ENCODE results near the gene CENPU. TPM values are rescaled to one million over a fixed set of nuclear protein-coding genes. Genes with fewer than 3 reads are reported as not detected.

The CENPU gene
- total and polyA plus RNA-seq, 10 of the 15 experiments (the other 5 are each of a cell fraction or from before 2014, with no cell fraction given) = 26.6 to 90.8 (median 53.8) TPM

- H3K36me3 ChIP-seq (ENCODE audit: control insufficient read depth in 2 of 2, insufficient read depth in 2 of 2, low read length in 1 of 2) = peaks cover 3 to 9% of the 10 kb centered on the region in 2 experiments; a peak in 3 of 4 replicates
- H3K27me3 ChIP-seq (replicated peaks in 1 of 2; ENCODE audit: control insufficient read depth in 2 of 2, insufficient read depth in 2 of 2, low read length in 1 of 2) = no peaks in the 10 kb centered on the region
- DNase-seq (ENCODE audit: low read depth, low spot score) (no peak), ATAC-seq (no peak), FAIRE-seq (no peak)
- SMC1A ChIA-PET (ENCODE audit: uncharacterized antibody, unreplicated experiment) = no interaction called here
- H4K20me1 ChIP-seq (ENCODE audit: control insufficient read depth, insufficient read depth) = no peaks in the 10 kb centered on the region
- H3K4me2 ChIP-seq (ENCODE audit: control insufficient read depth, insufficient read depth) = no peak overlapping the region
- no peak overlapping the region for H3K27ac ChIP-seq (ENCODE audit: control insufficient read depth, insufficient read depth)
- H3K9ac ChIP-seq (ENCODE audit: control insufficient read depth, insufficient read depth, low read length) = no peak overlapping the region
- RAD21 ChIA-PET (ENCODE audit: unreplicated experiment) = no interaction called here
- H2AFZ ChIP-seq (ENCODE audit: control insufficient read depth, low read depth, low read length) = no peak overlapping the region
- H3K79me2 ChIP-seq (ENCODE audit: control insufficient read depth, insufficient read depth, low read length) = no peaks in the 10 kb centered on the region
- POLR2A ChIA-PET = no interaction called here
- H3K9me3 ChIP-seq (replicated peaks; ENCODE audit: control insufficient read depth, insufficient read depth, low read length) = no peaks in the 10 kb centered on the region
- TF ChIP-seq RELB (IDR thresholded peaks at IDR 0.05; ENCODE audit: low read depth) (no peak), FOXK2 (IDR thresholded peaks at IDR 0.05) (no peak), RCOR1 (conservative IDR thresholded peaks at IDR 0.05; ENCODE audit: low read depth, low read length) (no peak), RFX5 (IDR thresholded peaks at IDR 0.05; ENCODE audit: low read depth, low read length) (no peak), RELA (IDR thresholded peaks at IDR 0.05; ENCODE audit: borderline replicate concordance, partially characterized antibody) (no peak), MAX (IDR thresholded peaks at IDR 0.05; ENCODE audit: low read depth, low read length) (no peak), RB1 (IDR thresholded peaks at IDR 0.05; ENCODE audit: borderline replicate concordance) (no peak), IKZF2 (IDR thresholded peaks at IDR 0.05) (no peak), ZNF274 (IDR thresholded peaks at IDR 0.05; ENCODE audit: insufficient read depth, insufficient read length) (no peak), SMAD1 (IDR thresholded peaks at IDR 0.05; ENCODE audit: low read depth, partially characterized antibody) (no peak), ZNF207 (IDR thresholded peaks at IDR 0.05; ENCODE audit: borderline replicate concordance) (no peak), ZNF217 (IDR thresholded peaks at IDR 0.05) (no peak), NFYB (IDR thresholded peaks at IDR 0.05; ENCODE audit: insufficient read depth, low read depth, low read length) (no peak), JUNB (IDR thresholded peaks at IDR 0.05) (no peak), POU2F2 (IDR thresholded peaks at IDR 0.05; ENCODE audit: borderline replicate concordance, low read depth, low read length) (no peak), ZNF24 (IDR thresholded peaks at IDR 0.05) (no peak), MTA3 (IDR thresholded peaks at IDR 0.05; ENCODE audit: borderline replicate concordance, low read length) (no peak), NBN (IDR thresholded peaks at IDR 0.05) (no peak)
- no TSS peak for BruUV-seq (replicated peaks)
- no peak overlapping the region for H3K4me3 ChIP-seq
- in situ Hi-C loops (cut with MboI) (no loop called here), intact Hi-C loops (cut with micrococcal nuclease; ENCODE audit: unreplicated experiment) (no loop called here)
- WGBS (ENCODE audit: insufficient coverage, insufficient replicate concordance, low lambda C conversion rate, missing lambda C conversion rate) = 71% methylated on average over 6 of the region's 6 CpGs
- no peaks in the 10 kb centered on the region for H3K4me1 ChIP-seq (ENCODE audit: control insufficient read depth, insufficient read depth, low read length)
- CTCF ChIA-PET = no interaction called here
Observed at GRCh38 chr4:184666670-184667069, 67.2 kb downstream of the CENPU start.
